ENCODE data around the gene ZHX3. TPM values are rescaled to one million over a fixed set of nuclear protein-coding genes. Genes with fewer than 3 reads are reported as not detected.

Gene ZHX3
- total and polyA plus RNA-seq, 9 of the 15 experiments (the other 6 are each of a cell fraction or from before 2014, with no cell fraction given): 0.80 to 14.6 (median 4.9) TPM

GRCh38 chr20:41219824-41220223 lies 97.7 kb downstream of the ZHX3 start:
- WGBS (ENCODE audit: insufficient coverage, low coverage, missing lambda C conversion rate): 68% methylated on average over 2 of the region's 2 CpGs
- ATAC-seq (no peak), DNase-seq (ENCODE audit: extremely low read depth in 1 of 4, low spot score in 3 of 4) (no peak), FAIRE-seq (peak; percentile 44)
- no peak overlapping the region for H3K4me2 ChIP-seq (ENCODE audit: insufficient read depth, low read length)
- intact Hi-C loops (cut with micrococcal nuclease) (no loop called here), in situ Hi-C loops (cut with MboI) (no loop called here)
- H3K4me1 ChIP-seq (replicated peaks in 1 of 2; ENCODE audit: control insufficient read depth in 2 of 2, insufficient read depth in 2 of 2, low read length in 2 of 2): no peaks in the 10 kb centered on the region
- no peaks in the 10 kb centered on the region for H3K79me2 ChIP-seq (ENCODE audit: control insufficient read depth, insufficient read depth, low read length)
- H3K9ac ChIP-seq (ENCODE audit: insufficient read depth in 1 of 2, low read depth in 2 of 2, low read length in 2 of 2): no peak overlapping the region
- ChIA-PET CTCF (ENCODE audit: low intra/inter-chr PET ratio) (no interaction called here), POLR2A (interaction anchor here (0.8 to 1.2 kb wide), 2 partner anchors 64 to 340 kb away, joined by 4 read pairs; no protein-coding TSS in a partner anchor)
- H4K20me1 ChIP-seq (replicated peaks; ENCODE audit: control insufficient read depth, insufficient read depth, low read length): no peaks in the 10 kb centered on the region
- no peak overlapping the region for H2AFZ ChIP-seq (ENCODE audit: low read depth, low read length)
- no peaks in the 10 kb centered on the region for H3K9me3 ChIP-seq (replicated peaks; ENCODE audit: control insufficient read depth, insufficient read depth, low read depth, low read length)
- no peaks in the 10 kb centered on the region for H3K36me3 ChIP-seq (ENCODE audit: control insufficient read depth, insufficient read depth, low read length)
- no peaks in the 10 kb centered on the region for H3K9me1 ChIP-seq (ENCODE audit: control insufficient read depth, insufficient read depth, low read length)
- no peak overlapping the region for H3K27ac ChIP-seq (ENCODE audit: extremely low read depth, low read depth, low read length)
- TF ChIP-seq ZKSCAN1 (IDR thresholded peaks at IDR 0.05; ENCODE audit: low read depth, low read length) (no peak), MYBL2 (IDR thresholded peaks at IDR 0.05; ENCODE audit: low read depth) (no peak), MYBL2 (CRISPR knock-in tag; IDR thresholded peaks at IDR 0.05; ENCODE audit: borderline replicate concordance) (no peak)
- H3K27me3 ChIP-seq (ENCODE audit: control insufficient read depth in 2 of 2, insufficient read depth in 2 of 2, low read length in 2 of 2): no peaks in the 10 kb centered on the region
- BruUV-seq (replicated peaks): no TSS peak
- no peak overlapping the region for H3K4me3 ChIP-seq

DNA sequence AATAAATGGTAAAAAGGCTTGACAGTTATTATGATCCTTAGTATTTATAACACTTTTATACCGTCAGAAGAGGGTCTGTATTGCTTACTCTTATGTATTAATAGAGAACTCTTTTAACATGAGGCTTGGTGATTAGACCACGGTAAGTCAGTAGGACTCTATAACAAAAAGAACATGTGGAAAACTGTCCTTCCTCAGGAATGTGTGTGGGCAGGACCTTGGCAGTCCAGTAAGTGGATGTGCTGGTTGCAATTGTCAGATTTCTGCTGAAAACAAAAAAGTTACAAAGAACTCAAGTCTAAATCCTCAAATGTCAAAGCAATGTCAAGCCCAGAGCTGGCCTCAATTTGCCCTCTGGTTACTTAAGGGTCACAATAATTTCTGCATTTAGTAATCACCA lies 99.1 kb downstream of the ZHX3 start:
- DNase-seq (ENCODE audit: extremely low read depth in 1 of 4, low spot score in 3 of 4) (no peak), ATAC-seq (no peak), FAIRE-seq (no peak)
- no peaks in the 10 kb centered on the region for H3K79me2 ChIP-seq (ENCODE audit: control insufficient read depth, insufficient read depth, low read length)
- no peak overlapping the region for H3K9ac ChIP-seq (ENCODE audit: insufficient read depth in 1 of 2, low read depth in 2 of 2, low read length in 2 of 2)
- intact Hi-C loops (cut with micrococcal nuclease) (no loop called here), in situ Hi-C loops (cut with MboI) (no loop called here)
- H3K9me3 ChIP-seq (replicated peaks; ENCODE audit: control insufficient read depth, insufficient read depth, low read depth, low read length): no peaks in the 10 kb centered on the region
- no peak overlapping the region for H3K27ac ChIP-seq (ENCODE audit: extremely low read depth, low read depth, low read length)
- no peak overlapping the region for H2AFZ ChIP-seq (ENCODE audit: low read depth, low read length)
- ChIA-PET POLR2A (no interaction called here), CTCF (ENCODE audit: low intra/inter-chr PET ratio) (no interaction called here)
- no TSS peak for BruUV-seq (replicated peaks)
- H4K20me1 ChIP-seq (replicated peaks; ENCODE audit: control insufficient read depth, insufficient read depth, low read length): no peaks in the 10 kb centered on the region
- no peaks in the 10 kb centered on the region; a peak in 1 of 5 replicates for H3K4me1 ChIP-seq (replicated peaks in 1 of 2; ENCODE audit: control insufficient read depth in 2 of 2, insufficient read depth in 2 of 2, low read length in 2 of 2)
- 51% methylated on average over 2 of the region's 2 CpGs for WGBS (ENCODE audit: insufficient coverage, low coverage, missing lambda C conversion rate)
- H3K36me3 ChIP-seq (ENCODE audit: control insufficient read depth, insufficient read depth, low read length): no peaks in the 10 kb centered on the region
- no peak overlapping the region for H3K4me2 ChIP-seq (ENCODE audit: insufficient read depth, low read length)
- no peak overlapping the region for H3K4me3 ChIP-seq
- H3K27me3 ChIP-seq (ENCODE audit: control insufficient read depth in 2 of 2, insufficient read depth in 2 of 2, low read length in 2 of 2): no peaks in the 10 kb centered on the region
- H3K9me1 ChIP-seq (ENCODE audit: control insufficient read depth, insufficient read depth, low read length): no peaks in the 10 kb centered on the region
- TF ChIP-seq ARID4B (CRISPR knock-in tag; IDR thresholded peaks at IDR 0.05) (no peak), HDAC8 (tag; IDR thresholded peaks at IDR 0.05) (no peak), ZNF561 (CRISPR knock-in tag; conservative IDR thresholded peaks at IDR 0.05) (no peak), HIVEP1 (CRISPR knock-in tag; IDR thresholded peaks at IDR 0.05) (no peak), SP2 (IDR thresholded peaks at IDR 0.05; ENCODE audit: extremely low read depth, low read depth, low read length, poor library complexity, severe bottlenecking) (no peak), ZNF175 (CRISPR knock-in tag; IDR thresholded peaks at IDR 0.05; ENCODE audit: low read depth) (no peak), TGIF2 (CRISPR knock-in tag; IDR thresholded peaks at IDR 0.05) (no peak)
- TF ChIP-seq, protein P1, sequence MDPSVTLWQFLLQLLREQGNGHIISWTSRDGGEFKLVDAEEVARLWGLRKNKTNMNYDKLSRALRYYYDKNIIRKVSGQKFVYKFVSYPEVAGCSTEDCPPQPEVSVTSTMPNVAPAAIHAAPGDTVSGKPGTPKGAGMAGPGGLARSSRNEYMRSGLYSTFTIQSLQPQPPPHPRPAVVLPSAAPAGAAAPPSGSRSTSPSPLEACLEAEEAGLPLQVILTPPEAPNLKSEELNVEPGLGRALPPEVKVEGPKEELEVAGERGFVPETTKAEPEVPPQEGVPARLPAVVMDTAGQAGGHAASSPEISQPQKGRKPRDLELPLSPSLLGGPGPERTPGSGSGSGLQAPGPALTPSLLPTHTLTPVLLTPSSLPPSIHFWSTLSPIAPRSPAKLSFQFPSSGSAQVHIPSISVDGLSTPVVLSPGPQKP (CRISPR knock-in tag; IDR thresholded peaks at IDR 0.05): no peak
